Neural cell (in vitro differentiated cells): Measurements from ENCODE around the gene FBXO46. TPM values are rescaled to one million over a fixed set of nuclear protein-coding genes. Genes with fewer than 3 reads are reported as not detected.

ENCODE experiments used
- H2AFZ ChIP-seq: fragments of 200-600, 300-800 bp; sonication (generic), shearing (Covaris generic); 2 replicates; pipeline ENCODE4 v1.6.0; 2014; ENCODE audit warnings: low read depth, mild to moderate bottlenecking, antibody characterized with exemption, low read length, moderate library complexity
- H3F3A ChIP-seq: fragments of 200-600 bp; shearing (Covaris generic); 2 replicates; pipeline ENCODE4 v1.6.1; 2016; ENCODE audit warnings: mild to moderate bottlenecking, moderate library complexity, mixed read lengths, antibody characterized with exemption, low read length; ENCODE audit not compliant: insufficient read depth, poor library complexity, severe bottlenecking
- H3K27ac ChIP-seq: fragments of 200-600, 300-800 bp; sonication (generic), shearing (Covaris generic); 2 replicates; pipeline ENCODE4 v1.5.1; 2014; ENCODE audit warnings: mild to moderate bottlenecking, low read length, moderate library complexity
- H3K27me3 ChIP-seq: fragments of 300-800, 200-600 bp; sonication (generic), shearing (Covaris generic); 2 replicates; pipeline ENCODE4 v1.6.0; 2014; ENCODE audit warnings: mild to moderate bottlenecking, low read depth, low read length, moderate library complexity; ENCODE audit not compliant: insufficient read depth
- H3K36me3 ChIP-seq: fragments of 300-800, 200-600 bp; sonication (generic), shearing (Covaris generic); 2 replicates; pipeline ENCODE4 v1.5.1; 2014; ENCODE audit warnings: mild to moderate bottlenecking, antibody characterized with exemption, low read length, moderate library complexity; ENCODE audit not compliant: insufficient read depth
- H3K4me2 ChIP-seq: fragments of 300-800, 200-600 bp; sonication (generic), shearing (Covaris generic); 2 replicates; pipeline ENCODE4 v1.6.0; 2014; ENCODE audit warnings: mild to moderate bottlenecking, low read length
- H3K4me3 ChIP-seq: fragments of 300-800, 200-600 bp; sonication (generic), shearing (Covaris generic); 2 replicates; pipeline ENCODE4 v1.5.1; 2014; ENCODE audit warnings: mild to moderate bottlenecking, low read length, moderate library complexity
- H3K79me2 ChIP-seq: fragments of 200-600 bp; shearing (Covaris generic); replicated peaks from 2 replicates; pipeline ENCODE4 v1.6.0; 2014; ENCODE audit warnings: mild to moderate bottlenecking, low read length, moderate library complexity; ENCODE audit not compliant: insufficient read depth
- H3K9ac ChIP-seq: fragments of 300-800, 200-600 bp; sonication (generic), shearing (Covaris generic); 2 replicates; pipeline ENCODE4 v1.6.1; 2016; ENCODE audit warnings: mild to moderate bottlenecking, low read length, mixed read lengths
- H3K9me2 ChIP-seq: fragments of 200-600 bp; shearing (Covaris generic); 2 replicates; pipeline ENCODE4 v1.6.1; 2016; ENCODE audit warnings: mild to moderate bottlenecking, low read length, mixed read lengths; ENCODE audit not compliant: insufficient read depth
- H3K9me3 ChIP-seq: fragments of 200-600, 300-800 bp; sonication (generic), shearing (Covaris generic); 2 replicates; pipeline ENCODE4 v1.6.1; 2016; ENCODE audit warnings: mild to moderate bottlenecking, mixed run types, low read length, moderate library complexity, mixed read lengths
- H4K20me1 ChIP-seq: fragments of 200-600 bp; shearing (Covaris generic); 2 replicates; pipeline ENCODE4 v1.6.1; 2016; ENCODE audit warnings: mild to moderate bottlenecking, mixed run types; ENCODE audit not compliant: insufficient read depth
- EP300 ChIP-seq: fragments of 450-650 bp; conservative IDR thresholded peaks from 2 replicates; pipeline ENCODE4 v1.6.1; 2014; ENCODE audit warnings: antibody characterized with exemption, mild to moderate bottlenecking, moderate library complexity; ENCODE audit not compliant: poor library complexity, severe bottlenecking
- EZH2 ChIP-seq: fragments of 200-600, 300-800 bp; shearing (Covaris generic), sonication (generic); IDR thresholded peaks from 2 replicates; pipeline ENCODE4 v1.6.1; 2014; ENCODE audit warnings: antibody characterized with exemption, low read length, borderline replicate concordance, mild to moderate bottlenecking; ENCODE audit not compliant: insufficient read depth, poor library complexity, severe bottlenecking
- MXI1 ChIP-seq: fragments of 450-650 bp; conservative IDR thresholded peaks from 2 replicates; pipeline ENCODE4 v1.6.1; 2014; ENCODE audit warnings: antibody characterized with exemption, mild to moderate bottlenecking; ENCODE audit not compliant: poor library complexity, severe bottlenecking
- POLR2AphosphoS5 ChIP-seq: IDR thresholded peaks from 2 replicates; pipeline ENCODE4 v1.6.1; 2012
- RAD21 ChIP-seq: fragments of 450-650 bp; conservative IDR thresholded peaks from 2 replicates; pipeline ENCODE4 v1.6.1; 2014; ENCODE audit warnings: antibody characterized with exemption, mild to moderate bottlenecking, moderate library complexity
- SMC3 ChIP-seq: fragments of 450-650 bp; conservative IDR thresholded peaks from 2 replicates; pipeline ENCODE4 v1.6.1; 2014; ENCODE audit warnings: antibody characterized with exemption, mild to moderate bottlenecking, moderate library complexity; ENCODE audit not compliant: poor library complexity
- TAF1 ChIP-seq: IDR thresholded peaks from 2 replicates; pipeline ENCODE4 v1.6.1; 2012; ENCODE audit warnings: low read depth
- polyA plus RNA-seq: library from polyadenylated mRNA; depleted of rRNA; stranded (reverse); fragments of >200 nt; gene quantifications from 2 replicates; pipeline ENCODE4 v1.2.3, GENCODE V29; 2014
- TF ChIP-seq, protein P1 (sequence below): fragments of 450-650 bp; IDR thresholded peaks from 2 replicates; pipeline ENCODE4 v1.5.1; 2014; ENCODE audit warnings: antibody characterized with exemption, mild to moderate bottlenecking, moderate library complexity; ENCODE audit not compliant: poor library complexity, severe bottlenecking
- TF ChIP-seq, protein P2 (sequence below): IDR thresholded peaks from 2 replicates; pipeline ENCODE4 v1.6.1; 2012; ENCODE audit warnings: borderline replicate concordance

FBXO46 gene
- polyA plus RNA-seq, 1 donor from 2014 or later, result 12.5 TPM

DNA sequence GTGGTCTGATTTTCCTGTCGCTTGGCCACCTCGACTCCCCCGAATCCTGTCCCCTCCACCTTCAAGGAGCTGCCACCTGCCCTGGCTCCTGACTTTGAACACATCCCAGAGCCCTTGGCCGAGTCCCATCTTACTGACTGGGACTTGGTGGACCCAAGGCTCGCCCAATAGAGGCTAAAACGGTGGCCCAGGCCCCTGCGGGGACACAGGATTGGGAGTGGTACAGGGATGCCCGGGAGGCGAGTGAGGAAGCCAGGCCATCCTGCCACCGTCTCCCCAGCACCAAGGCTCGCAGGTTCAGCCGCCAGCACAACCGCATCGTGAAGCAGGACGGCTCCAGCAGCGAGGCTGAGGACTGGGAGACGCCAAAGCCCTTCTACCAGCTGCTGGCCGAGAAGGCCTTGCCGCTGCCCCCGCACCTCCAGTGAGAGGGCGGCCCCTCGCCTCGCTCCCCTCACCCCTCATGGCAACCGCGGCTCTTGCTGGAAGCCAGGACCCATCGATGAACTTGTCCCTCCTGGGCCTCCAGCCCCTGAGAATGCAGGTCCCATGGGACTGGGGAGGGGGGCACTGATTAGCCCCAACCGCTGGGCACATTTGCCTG lies 33.1 kb upstream of the FBXO46 start:
- no peaks in the 10 kb centered on the region for H3F3A ChIP-seq
- H3K27me3 ChIP-seq, result peaks cover 18% of the 10 kb centered on the region
- H3K9me2 ChIP-seq, result no peaks in the 10 kb centered on the region
- TF ChIP-seq EP300 (no peak), TAF1 (no peak), EZH2 (no peak), RAD21 (no peak), MXI1 (no peak), SMC3 (no peak), POLR2AphosphoS5 (no peak)
- TF ChIP-seq, protein P1, sequence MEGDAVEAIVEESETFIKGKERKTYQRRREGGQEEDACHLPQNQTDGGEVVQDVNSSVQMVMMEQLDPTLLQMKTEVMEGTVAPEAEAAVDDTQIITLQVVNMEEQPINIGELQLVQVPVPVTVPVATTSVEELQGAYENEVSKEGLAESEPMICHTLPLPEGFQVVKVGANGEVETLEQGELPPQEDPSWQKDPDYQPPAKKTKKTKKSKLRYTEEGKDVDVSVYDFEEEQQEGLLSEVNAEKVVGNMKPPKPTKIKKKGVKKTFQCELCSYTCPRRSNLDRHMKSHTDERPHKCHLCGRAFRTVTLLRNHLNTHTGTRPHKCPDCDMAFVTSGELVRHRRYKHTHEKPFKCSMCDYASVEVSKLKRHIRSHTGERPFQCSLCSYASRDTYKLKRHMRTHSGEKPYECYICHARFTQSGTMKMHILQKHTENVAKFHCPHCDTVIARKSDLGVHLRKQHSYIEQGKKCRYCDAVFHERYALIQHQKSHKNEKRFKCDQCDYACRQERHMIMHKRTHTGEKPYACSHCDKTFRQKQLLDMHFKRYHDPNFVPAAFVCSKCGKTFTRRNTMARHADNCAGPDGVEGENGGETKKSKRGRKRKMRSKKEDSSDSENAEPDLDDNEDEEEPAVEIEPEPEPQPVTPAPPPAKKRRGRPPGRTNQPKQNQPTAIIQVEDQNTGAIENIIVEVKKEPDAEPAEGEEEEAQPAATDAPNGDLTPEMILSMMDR, result no peak
- TF ChIP-seq, protein P2, sequence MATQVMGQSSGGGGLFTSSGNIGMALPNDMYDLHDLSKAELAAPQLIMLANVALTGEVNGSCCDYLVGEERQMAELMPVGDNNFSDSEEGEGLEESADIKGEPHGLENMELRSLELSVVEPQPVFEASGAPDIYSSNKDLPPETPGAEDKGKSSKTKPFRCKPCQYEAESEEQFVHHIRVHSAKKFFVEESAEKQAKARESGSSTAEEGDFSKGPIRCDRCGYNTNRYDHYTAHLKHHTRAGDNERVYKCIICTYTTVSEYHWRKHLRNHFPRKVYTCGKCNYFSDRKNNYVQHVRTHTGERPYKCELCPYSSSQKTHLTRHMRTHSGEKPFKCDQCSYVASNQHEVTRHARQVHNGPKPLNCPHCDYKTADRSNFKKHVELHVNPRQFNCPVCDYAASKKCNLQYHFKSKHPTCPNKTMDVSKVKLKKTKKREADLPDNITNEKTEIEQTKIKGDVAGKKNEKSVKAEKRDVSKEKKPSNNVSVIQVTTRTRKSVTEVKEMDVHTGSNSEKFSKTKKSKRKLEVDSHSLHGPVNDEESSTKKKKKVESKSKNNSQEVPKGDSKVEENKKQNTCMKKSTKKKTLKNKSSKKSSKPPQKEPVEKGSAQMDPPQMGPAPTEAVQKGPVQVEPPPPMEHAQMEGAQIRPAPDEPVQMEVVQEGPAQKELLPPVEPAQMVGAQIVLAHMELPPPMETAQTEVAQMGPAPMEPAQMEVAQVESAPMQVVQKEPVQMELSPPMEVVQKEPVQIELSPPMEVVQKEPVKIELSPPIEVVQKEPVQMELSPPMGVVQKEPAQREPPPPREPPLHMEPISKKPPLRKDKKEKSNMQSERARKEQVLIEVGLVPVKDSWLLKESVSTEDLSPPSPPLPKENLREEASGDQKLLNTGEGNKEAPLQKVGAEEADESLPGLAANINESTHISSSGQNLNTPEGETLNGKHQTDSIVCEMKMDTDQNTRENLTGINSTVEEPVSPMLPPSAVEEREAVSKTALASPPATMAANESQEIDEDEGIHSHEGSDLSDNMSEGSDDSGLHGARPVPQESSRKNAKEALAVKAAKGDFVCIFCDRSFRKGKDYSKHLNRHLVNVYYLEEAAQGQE, result no peak
- H4K20me1 ChIP-seq, result no peaks in the 10 kb centered on the region
- no peaks in the 10 kb centered on the region for H3K9me3 ChIP-seq
- no peak overlapping the region for H3K9ac ChIP-seq
- H2AFZ ChIP-seq, result no peak overlapping the region
- H3K4me2 ChIP-seq, result no peak overlapping the region
- no peak overlapping the region for H3K27ac ChIP-seq
- H3K4me3 ChIP-seq, result no peak overlapping the region
- H3K36me3 ChIP-seq, result no peaks in the 10 kb centered on the region
- no peaks in the 10 kb centered on the region for H3K79me2 ChIP-seq

DNA sequence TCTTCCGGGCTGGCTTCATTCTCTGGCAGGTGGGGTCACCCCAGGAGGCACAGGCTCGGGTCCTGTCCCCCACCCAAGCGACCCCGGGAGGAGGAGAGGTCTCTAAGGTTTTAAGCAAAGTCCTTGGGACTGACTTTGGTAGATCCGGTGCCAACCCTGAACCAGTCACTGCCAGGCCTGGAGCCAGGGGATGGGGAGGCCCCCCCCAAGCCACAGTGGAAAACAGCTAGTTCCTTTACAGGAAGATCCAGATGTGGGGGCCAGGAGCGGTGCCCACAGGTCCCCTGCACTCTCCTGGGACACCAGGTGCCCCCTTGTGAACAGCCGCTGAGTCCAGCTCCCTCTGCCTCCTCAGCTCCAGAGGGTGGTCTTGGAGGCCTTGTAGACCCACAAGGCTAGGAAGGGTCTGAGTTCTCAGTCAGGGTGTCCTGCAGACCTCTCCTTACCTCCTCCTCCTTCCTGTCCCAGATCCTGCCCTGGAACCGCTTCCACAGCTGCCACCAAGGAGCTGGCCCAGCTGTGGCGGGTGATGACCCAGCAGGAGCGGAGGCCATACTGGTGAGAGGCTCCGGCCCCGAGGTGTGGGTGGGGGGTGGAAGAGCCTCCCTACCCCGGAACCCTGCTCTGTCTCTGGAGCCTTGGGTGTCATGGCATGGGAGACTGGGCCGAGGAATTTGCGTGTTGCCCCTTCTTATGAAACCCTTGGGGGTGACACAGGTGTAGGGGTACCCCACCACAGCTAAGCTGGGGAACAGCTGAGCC lies 32.4 kb upstream of the FBXO46 start:
- no peaks in the 10 kb centered on the region for H3K9me2 ChIP-seq
- H3K9ac ChIP-seq, result no peak overlapping the region
- no peaks in the 10 kb centered on the region for H3K36me3 ChIP-seq
- H4K20me1 ChIP-seq, result no peaks in the 10 kb centered on the region
- H3K27ac ChIP-seq, result no peak overlapping the region
- H3K79me2 ChIP-seq, result no peaks in the 10 kb centered on the region
- no peak overlapping the region for H3K4me3 ChIP-seq
- no peak overlapping the region for H2AFZ ChIP-seq
- H3K27me3 ChIP-seq, result peaks cover 13% of the 10 kb centered on the region
- no peaks in the 10 kb centered on the region for H3F3A ChIP-seq
- TF ChIP-seq, protein P1, result no peak
- TF ChIP-seq EZH2 (no peak), EP300 (no peak), MXI1 (no peak), SMC3 (no peak), POLR2AphosphoS5 (no peak), RAD21 (no peak), TAF1 (no peak)
- TF ChIP-seq, protein P2, result no peak
- H3K4me2 ChIP-seq, result no peak overlapping the region
- no peaks in the 10 kb centered on the region for H3K9me3 ChIP-seq
